Immature natural killer cell (primary cell): ENCODE results near the gene ADARB2. TPM values are rescaled to one million over a fixed set of nuclear protein-coding genes. Genes with fewer than 3 reads are reported as not detected.

Source experiments
- DNase-seq, 3 donors: peaks; one replicate each; pipeline ENCODE4 v3.0.0; 2022; ENCODE audit warnings: mixed read lengths in 1 of 3
- H3K27ac Mint-ChIP-seq, 6 donors: one replicate each; pipeline ENCODE4 v1.8.0; 2020; ENCODE audit warnings: mixed read lengths in 6 of 6, mild to moderate bottlenecking in 5 of 6, inconsistent platforms in 4 of 6, moderate library complexity in 3 of 6
- H3K27me3 Mint-ChIP-seq, 3 donors: one replicate each; pipeline ENCODE4 v1.8.0; 2020 to 2021; ENCODE audit warnings: low read depth in 3 of 3, mild to moderate bottlenecking in 3 of 3, mixed read lengths in 3 of 3, moderate library complexity in 3 of 3, inconsistent platforms in 1 of 3
- H3K36me3 Mint-ChIP-seq, 3 donors: one replicate each; pipeline ENCODE4 v1.8.0; 2020; ENCODE audit warnings: mixed read lengths in 3 of 3, inconsistent platforms in 2 of 3, mild to moderate bottlenecking in 2 of 3
- H3K4me1 Mint-ChIP-seq, 2 donors: one replicate each; pipeline ENCODE4 v1.8.0; 2020; ENCODE audit warnings: inconsistent platforms in 2 of 2, mild to moderate bottlenecking in 2 of 2, mixed read lengths in 2 of 2, moderate library complexity in 1 of 2
- H3K4me3 Mint-ChIP-seq, 5 donors: one replicate each; pipeline ENCODE4 v1.8.0; 2020; ENCODE audit warnings: mild to moderate bottlenecking in 5 of 5, mixed read lengths in 5 of 5, inconsistent platforms in 3 of 5, moderate library complexity in 3 of 5
- H3K9me3 Mint-ChIP-seq, 6 donors: one replicate each; pipeline ENCODE4 v1.8.0; 2020; ENCODE audit warnings: mild to moderate bottlenecking in 6 of 6, mixed read lengths in 6 of 6, inconsistent platforms in 4 of 6, moderate library complexity in 3 of 6
- polyA plus RNA-seq, 3 donors: library from polyadenylated mRNA; unstranded; fragments of 300-500 nt; fragmentation: Illumina TruSeq; gene quantifications; one replicate each; pipeline ENCODE4 v1.2.3, GENCODE V29; 2021

Gene ADARB2
- polyA plus RNA-seq, 3 donors from 2014 or later, result 0.12 TPM; not detected in 2

GRCh38 chr10:1729751-1730150 lies 7.6 kb downstream of the ADARB2 start:
- Mint-ChIP-seq H3K27ac (no peak overlapping the region), H3K4me3 (no peak overlapping the region), H3K27me3 (peaks cover 6 to 14% (median 14%) of the 10 kb centered on the region in 3 donors), H3K36me3 (no peaks in the 10 kb centered on the region), H3K9me3 (no peaks in the 10 kb centered on the region), H3K4me1 (no peaks in the 10 kb centered on the region)
- DNase-seq, result no peak

GRCh38 chr10:1726861-1727260 lies 10.5 kb downstream of the ADARB2 start:
- H3K27ac Mint-ChIP-seq, result no peak overlapping the region
- peaks cover 4 to 9% (median 6%) of the 10 kb centered on the region in 3 donors for H3K27me3 Mint-ChIP-seq
- no peak for DNase-seq

DNA sequence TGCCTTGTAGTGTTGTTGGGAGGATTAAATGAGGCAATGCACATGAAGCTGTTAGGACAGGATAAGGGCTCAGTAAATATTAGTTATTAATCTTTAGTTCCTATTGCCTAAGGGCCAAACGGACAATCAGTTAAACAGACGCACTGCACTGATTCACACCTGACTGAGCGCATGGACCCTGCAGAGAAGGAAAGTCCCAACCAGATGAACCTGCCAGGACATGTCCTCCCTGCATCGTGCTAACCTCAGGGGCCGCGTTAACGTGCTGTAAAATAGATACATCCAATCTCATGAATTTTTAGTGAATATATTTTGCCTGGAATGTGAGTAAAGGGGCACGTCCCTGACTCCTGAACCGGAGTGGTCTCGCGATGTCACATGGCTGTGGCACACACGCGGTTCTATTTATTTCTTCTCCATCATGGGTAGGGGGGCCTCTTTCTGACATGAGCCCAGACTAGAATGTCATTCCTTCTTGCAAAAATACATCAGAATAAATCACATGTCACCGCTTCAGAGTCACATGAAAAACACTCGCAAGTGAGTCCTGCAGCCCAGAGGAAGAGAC lies 12.3 kb downstream of the ADARB2 start:
- Mint-ChIP-seq H3K36me3 (no peaks in the 10 kb centered on the region), H3K4me1 (no peaks in the 10 kb centered on the region), H3K27me3 (peaks cover 1 to 8% (median 3%) of the 10 kb centered on the region in 3 donors), H3K4me3 (peak overlapping the region in 1 of 5 donors; percentile 28), H3K27ac (no peak overlapping the region), H3K9me3 (no peaks in the 10 kb centered on the region)
- no peak for DNase-seq

More at GRCh38 chr10:1726861-1727260, 10.5 kb downstream of the ADARB2 start:
- Mint-ChIP-seq H3K4me3 (no peak overlapping the region), H3K4me1 (no peaks in the 10 kb centered on the region), H3K36me3 (no peaks in the 10 kb centered on the region), H3K9me3 (no peaks in the 10 kb centered on the region)

GRCh38 chr10:1716839-1717238 lies 20.5 kb downstream of the ADARB2 start:
- H3K27ac Mint-ChIP-seq, result no peak overlapping the region
- H3K4me1 Mint-ChIP-seq, result no peaks in the 10 kb centered on the region
- no peak for DNase-seq
- H3K27me3 Mint-ChIP-seq, result peaks cover 6 to 15% (median 15%) of the 10 kb centered on the region in 3 donors
- peaks cover 0 to 4% (median 0%) of the 10 kb centered on the region in 3 donors for H3K36me3 Mint-ChIP-seq
- H3K9me3 Mint-ChIP-seq, result peaks cover 0 to 4% (median 3%) of the 10 kb centered on the region in 6 donors
- H3K4me3 Mint-ChIP-seq, result no peak overlapping the region

GRCh38 chr10:1715821-1716220 lies 21.5 kb downstream of the ADARB2 start:
- no peaks in the 10 kb centered on the region for H3K4me1 Mint-ChIP-seq
- H3K27me3 Mint-ChIP-seq, result peaks cover 6 to 19% (median 18%) of the 10 kb centered on the region in 3 donors
- no peak for DNase-seq
- peaks cover 0 to 4% (median 3%) of the 10 kb centered on the region in 6 donors for H3K9me3 Mint-ChIP-seq
- peaks cover 0 to 4% (median 0%) of the 10 kb centered on the region in 3 donors for H3K36me3 Mint-ChIP-seq
- H3K4me3 Mint-ChIP-seq, result no peak overlapping the region
- H3K27ac Mint-ChIP-seq, result no peak overlapping the region

DNA sequence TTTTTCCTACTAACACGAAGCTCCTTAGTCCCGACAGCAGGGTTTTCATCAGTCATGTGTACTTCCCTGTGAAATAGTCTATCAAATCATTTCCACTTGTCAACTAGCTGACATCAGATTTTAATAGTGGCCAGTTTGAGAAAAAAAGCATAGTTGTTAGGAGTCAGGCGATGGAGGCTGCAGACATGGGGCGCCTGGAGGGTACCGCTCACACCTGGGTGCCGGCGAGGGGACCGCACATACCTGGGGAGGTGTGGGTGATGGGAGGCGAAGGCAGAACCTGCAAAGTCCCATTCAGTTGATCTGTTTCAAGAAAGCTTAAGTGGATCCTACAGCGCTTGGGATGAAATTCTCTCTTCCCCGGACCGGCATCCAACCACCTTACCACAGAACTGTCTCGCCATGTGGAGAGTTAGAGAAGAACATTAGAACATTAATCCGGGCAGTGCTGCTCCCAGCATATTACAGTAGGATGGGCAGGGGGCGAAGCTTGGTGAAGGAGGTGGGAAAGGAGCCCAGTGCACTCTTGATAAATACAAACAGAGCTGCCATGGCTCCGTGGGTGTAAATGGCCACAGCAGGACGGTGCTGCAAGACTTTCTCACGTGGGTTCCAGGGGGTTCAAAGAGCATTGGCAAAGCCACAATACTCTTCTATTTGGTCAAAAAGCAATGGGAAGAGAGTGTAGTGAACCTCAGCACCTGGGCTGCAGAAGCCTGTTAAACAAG lies 24.2 kb downstream of the ADARB2 start:
- no peak overlapping the region for H3K27ac Mint-ChIP-seq
- peaks cover 4 to 29% (median 22%) of the 10 kb centered on the region in 3 donors for H3K27me3 Mint-ChIP-seq
- no peaks in the 10 kb centered on the region for H3K36me3 Mint-ChIP-seq
- peaks cover 0 to under 1% of the 10 kb centered on the region in 2 donors for H3K4me1 Mint-ChIP-seq
- no peak for DNase-seq
- no peak overlapping the region for H3K4me3 Mint-ChIP-seq
- peaks cover 0 to 6% (median 3%) of the 10 kb centered on the region in 6 donors for H3K9me3 Mint-ChIP-seq

DNA sequence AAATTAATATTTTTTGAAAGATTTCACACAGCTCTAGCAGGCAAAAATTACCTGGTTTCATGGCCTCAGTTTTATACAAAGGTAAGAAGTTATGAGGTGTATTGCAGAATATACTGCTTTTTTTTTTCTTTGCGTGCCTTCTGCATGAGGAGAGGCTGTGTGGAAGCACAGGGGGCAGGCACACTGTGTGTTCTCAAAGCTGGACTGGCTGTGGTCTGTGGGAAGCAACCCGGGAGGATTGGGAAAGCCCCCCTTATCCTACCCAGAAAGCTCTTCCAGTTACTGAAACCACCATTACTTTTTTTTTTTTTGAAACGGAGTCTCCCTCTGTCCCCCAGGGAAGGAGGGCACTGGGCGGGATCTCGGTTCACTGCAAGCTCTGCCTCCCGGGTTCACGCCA lies 25.0 kb downstream of the ADARB2 start:
- Mint-ChIP-seq H3K27ac (no peak overlapping the region), H3K27me3 (peaks cover 8 to 29% (median 22%) of the 10 kb centered on the region in 3 donors), H3K4me3 (no peak overlapping the region)

DNA sequence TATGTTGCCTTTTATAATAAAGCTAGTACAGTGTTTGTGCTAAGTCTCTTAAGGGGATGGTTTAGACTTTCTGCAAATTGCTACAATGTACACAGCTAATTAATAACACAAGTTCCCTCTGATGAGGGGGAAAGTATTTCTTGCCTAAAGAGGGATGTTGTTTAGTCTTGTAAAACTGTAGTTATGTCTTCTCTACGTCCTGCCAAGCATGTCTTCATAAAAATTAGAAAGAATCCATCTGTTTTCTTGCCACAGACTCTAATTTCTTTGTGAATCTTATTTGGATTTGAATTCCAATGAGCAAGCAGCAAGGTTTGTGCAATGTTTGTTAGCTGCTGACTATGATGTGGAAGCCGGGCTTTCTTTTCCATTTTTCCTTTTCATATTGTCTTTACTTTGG lies 28.2 kb downstream of the ADARB2 start:
- peaks cover 12 to 26% of the 10 kb centered on the region in 2 donors for H3K4me1 Mint-ChIP-seq
- no peak overlapping the region for H3K27ac Mint-ChIP-seq

More for the DNA sequence above, 25.0 kb downstream of the ADARB2 start:
- DNase-seq, result no peak
- Mint-ChIP-seq H3K36me3 (no peaks in the 10 kb centered on the region), H3K9me3 (peaks cover 0 to 6% (median 4%) of the 10 kb centered on the region in 6 donors), H3K4me1 (peaks cover 3 to 8% of the 10 kb centered on the region in 2 donors)

GRCh38 chr10:1708746-1709145 lies 28.6 kb downstream of the ADARB2 start:
- Mint-ChIP-seq H3K4me3 (no peak overlapping the region), H3K27me3 (peaks cover 8 to 33% (median 21%) of the 10 kb centered on the region in 3 donors), H3K27ac (no peak overlapping the region), H3K4me1 (peaks cover 12 to 26% of the 10 kb centered on the region in 2 donors), H3K36me3 (no peaks in the 10 kb centered on the region), H3K9me3 (peaks cover 0 to 11% (median 5%) of the 10 kb centered on the region in 6 donors)
- no peak for DNase-seq

More for the DNA sequence above, 28.2 kb downstream of the ADARB2 start:
- no peaks in the 10 kb centered on the region for H3K36me3 Mint-ChIP-seq
- H3K4me3 Mint-ChIP-seq, result no peak overlapping the region
- peaks cover 0 to 11% (median 5%) of the 10 kb centered on the region in 6 donors for H3K9me3 Mint-ChIP-seq
- peaks cover 8 to 31% (median 25%) of the 10 kb centered on the region in 3 donors for H3K27me3 Mint-ChIP-seq
- no peak for DNase-seq

DNA sequence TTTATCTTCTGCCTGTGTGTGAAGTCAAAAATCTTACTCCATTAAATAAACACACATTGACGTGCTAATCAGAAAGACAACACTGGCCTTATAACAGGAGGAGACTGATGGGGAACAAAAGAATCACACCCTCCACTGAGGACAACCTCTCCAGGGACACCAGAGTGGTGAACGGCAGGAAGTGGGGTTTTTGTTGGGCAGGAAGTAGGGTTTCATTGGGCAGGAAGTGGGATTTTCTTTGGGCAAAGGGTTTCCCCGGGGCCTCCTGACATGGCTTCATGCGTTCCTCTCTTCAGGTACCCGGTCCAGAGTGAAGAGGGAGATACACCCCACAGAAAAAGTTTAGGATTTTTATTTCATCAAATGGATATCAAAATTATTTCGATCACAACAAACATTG lies 30.6 kb downstream of the ADARB2 start:
- H3K27ac Mint-ChIP-seq, result peak overlapping the region in 3 of 6 donors; percentile 53 to 77 (median 74)
- H3K27me3 Mint-ChIP-seq, result peaks cover 8 to 40% (median 22%) of the 10 kb centered on the region in 3 donors

DNA sequence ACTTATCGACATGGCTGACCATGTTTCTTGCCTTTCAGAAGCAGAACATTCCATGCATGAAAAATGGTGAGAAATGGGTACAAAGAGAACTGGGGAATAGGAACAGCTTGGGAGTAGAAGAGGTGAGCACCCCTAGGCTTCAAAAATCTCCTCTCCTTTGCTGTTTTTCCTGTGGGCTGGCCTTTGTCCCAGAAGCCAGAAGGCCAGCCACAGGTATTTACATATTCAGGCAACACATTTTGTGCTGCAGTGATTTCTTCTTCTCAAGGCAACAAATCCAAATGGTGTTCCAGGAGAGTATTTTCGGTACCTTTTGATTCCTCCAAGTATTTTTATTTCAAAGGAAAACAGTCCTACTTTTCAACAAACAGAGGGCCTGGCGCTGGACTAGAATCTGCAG lies 31.1 kb downstream of the ADARB2 start:
- peaks cover 8 to 41% (median 22%) of the 10 kb centered on the region in 3 donors for H3K27me3 Mint-ChIP-seq
- H3K27ac Mint-ChIP-seq, result peak overlapping the region in 1 of 6 donors; percentile 74
- no peaks in the 10 kb centered on the region for H3K36me3 Mint-ChIP-seq
- peaks cover 12 to 26% of the 10 kb centered on the region in 2 donors for H3K4me1 Mint-ChIP-seq
- H3K4me3 Mint-ChIP-seq, result peak overlapping the region in 1 of 5 donors; percentile 10
- DNase-seq, result no peak
- H3K9me3 Mint-ChIP-seq, result peaks cover 2 to 22% (median 5%) of the 10 kb centered on the region in 6 donors

More for the DNA sequence above, 30.6 kb downstream of the ADARB2 start:
- DNase-seq, result peak; percentile 5 to 19 (median 10)
- H3K9me3 Mint-ChIP-seq, result peaks cover 2 to 22% (median 5%) of the 10 kb centered on the region in 6 donors
- peak overlapping the region in 3 of 5 donors; percentile 10 to 71 (median 63) for H3K4me3 Mint-ChIP-seq
- H3K36me3 Mint-ChIP-seq, result no peaks in the 10 kb centered on the region
- peaks cover 12 to 26% of the 10 kb centered on the region in 2 donors for H3K4me1 Mint-ChIP-seq

DNA sequence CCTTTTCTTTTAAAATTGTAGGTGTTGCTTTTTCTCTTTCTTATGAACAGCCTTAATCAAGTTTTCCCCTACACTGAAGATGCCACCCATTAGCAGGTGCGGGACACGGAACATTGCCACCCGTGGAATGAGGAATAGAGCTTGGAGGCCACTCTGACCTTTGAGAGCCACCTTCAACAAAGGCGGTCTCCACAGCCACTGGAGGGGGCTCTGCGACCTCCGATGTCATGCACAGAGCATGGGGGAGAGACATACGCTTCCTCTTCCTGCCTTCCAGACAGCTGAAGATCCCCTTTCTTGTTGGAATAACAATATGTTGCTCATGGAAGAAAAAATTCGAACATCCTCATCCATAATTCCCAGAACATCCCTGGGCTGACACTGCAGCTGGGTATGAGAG lies 39.1 kb downstream of the ADARB2 start:
- no peak for DNase-seq
- Mint-ChIP-seq H3K9me3 (peaks cover 0 to 7% (median under 1%) of the 10 kb centered on the region in 6 donors), H3K4me1 (no peaks in the 10 kb centered on the region), H3K4me3 (no peak overlapping the region), H3K36me3 (no peaks in the 10 kb centered on the region), H3K27me3 (peaks cover 3 to 11% (median 10%) of the 10 kb centered on the region in 3 donors), H3K27ac (no peak overlapping the region)

DNA sequence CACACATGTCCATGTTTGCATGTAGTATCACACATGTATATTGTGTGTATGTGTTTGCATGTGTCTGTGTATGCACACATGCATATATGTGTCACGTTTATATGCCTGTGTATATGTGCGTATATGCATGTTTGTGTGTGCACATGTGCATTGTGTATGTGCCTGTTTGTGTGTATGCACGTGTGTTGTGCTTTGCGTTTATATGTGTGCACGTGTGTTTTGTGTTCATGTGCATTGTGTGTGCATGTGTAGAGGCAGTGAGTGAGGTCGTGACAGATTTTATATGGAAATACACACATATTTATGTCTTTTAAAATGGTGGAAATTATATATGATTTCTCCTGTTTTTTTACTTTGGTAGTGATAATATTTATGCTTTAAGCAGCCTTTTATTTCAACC lies 41.2 kb downstream of the ADARB2 start:
- Mint-ChIP-seq H3K9me3 (peaks cover 0 to 5% (median 0%) of the 10 kb centered on the region in 6 donors), H3K36me3 (no peaks in the 10 kb centered on the region), H3K27ac (no peak overlapping the region), H3K27me3 (peaks cover 0 to 12% (median 3%) of the 10 kb centered on the region in 3 donors), H3K4me1 (no peaks in the 10 kb centered on the region), H3K4me3 (no peak overlapping the region)
- no peak for DNase-seq

DNA sequence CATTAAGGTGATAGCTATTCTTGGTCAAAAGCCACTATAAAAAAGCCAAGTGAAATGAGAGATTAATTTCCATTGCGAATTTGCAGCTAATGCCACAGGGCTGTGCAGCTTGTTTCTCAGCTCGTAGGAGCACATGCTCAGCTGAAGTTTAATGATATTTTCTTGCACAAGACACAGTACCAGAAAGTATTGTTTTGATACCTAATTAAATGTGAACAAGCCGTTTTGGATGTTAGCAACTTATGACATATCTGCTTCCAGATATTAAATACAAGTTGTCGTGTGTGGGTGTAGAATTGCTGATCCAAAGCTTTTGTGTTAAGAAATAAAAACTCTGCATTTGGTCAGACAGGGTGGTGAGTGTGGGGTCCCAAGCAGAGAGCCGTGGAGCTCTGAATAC lies 47.2 kb downstream of the ADARB2 start:
- H3K4me3 Mint-ChIP-seq, result no peak overlapping the region
- H3K9me3 Mint-ChIP-seq, result peaks cover 0 to 5% (median 0%) of the 10 kb centered on the region in 6 donors
- no peak for DNase-seq
- no peak overlapping the region for H3K27ac Mint-ChIP-seq
- H3K27me3 Mint-ChIP-seq, result peaks cover 3 to 11% (median 4%) of the 10 kb centered on the region in 3 donors
- no peaks in the 10 kb centered on the region for H3K4me1 Mint-ChIP-seq
- no peaks in the 10 kb centered on the region for H3K36me3 Mint-ChIP-seq
